ENCODE data around the gene HSPB8.
A peak's percentile ranks its signal among the peaks of the same experiment; 100 is the strongest.
"Not testable (repeated sequence)": the region's sequence is repeated elsewhere in the genome, so short reads cannot be mapped to it uniquely, and the experiment has no call there.

Gene HSPB8

GRCh38 chr12:119207063-119207560 is 28.4 kb downstream of the HSPB8 start:
- DNase-seq: no peak

- no peak for DNase-seq
These were observed 29.9 kb downstream of the HSPB8 start for GRCh38 chr12:119208626-119209061.

GRCh38 chr12:119211884-119212283 is 33.2 kb downstream of the HSPB8 start:
- no peak for DNase-seq

- no peak for DNase-seq
These were observed 37.4 kb downstream of the HSPB8 start for GRCh38 chr12:119216084-119216483.

- DNase-seq: not testable (repeated sequence)
These were observed 40.1 kb downstream of the HSPB8 start for GRCh38 chr12:119218875-119219274.

GRCh38 chr12:119222222-119222951 is 43.7 kb downstream of the HSPB8 start:
- DNase-seq: no peak

GRCh38 chr12:119225454-119225853 is 46.7 kb downstream of the HSPB8 start:
- DNase-seq: no peak

GRCh38 chr12:119227292-119227691 is 48.6 kb downstream of the HSPB8 start:
- DNase-seq: no peak

GRCh38 chr12:119229205-119229604 is 50.5 kb downstream of the HSPB8 start:
- peak; percentile 35 for DNase-seq

- DNase-seq: peak; percentile 51
These were observed 51.1 kb downstream of the HSPB8 start for GRCh38 chr12:119229837-119230236.

- no peak for DNase-seq
These were observed 52.1 kb downstream of the HSPB8 start for GRCh38 chr12:119230807-119231206.

- no peak for DNase-seq
These were observed 53.0 kb downstream of the HSPB8 start for GRCh38 chr12:119231774-119232173.

- no peak for DNase-seq
These were observed 56.5 kb downstream of the HSPB8 start for GRCh38 chr12:119235197-119235751.

- DNase-seq: no peak
These were observed 57.6 kb downstream of the HSPB8 start for GRCh38 chr12:119236372-119236771.

- no peak for DNase-seq
These were observed 60.3 kb downstream of the HSPB8 start for GRCh38 chr12:119239040-119239439.

GRCh38 chr12:119241049-119241448 is 62.3 kb downstream of the HSPB8 start:
- no peak for DNase-seq

GRCh38 chr12:119241580-119242169 is 62.9 kb downstream of the HSPB8 start:
- no peak for DNase-seq
